ENCODE results near the gene ASTN2.

ASTN2 gene

DNA sequence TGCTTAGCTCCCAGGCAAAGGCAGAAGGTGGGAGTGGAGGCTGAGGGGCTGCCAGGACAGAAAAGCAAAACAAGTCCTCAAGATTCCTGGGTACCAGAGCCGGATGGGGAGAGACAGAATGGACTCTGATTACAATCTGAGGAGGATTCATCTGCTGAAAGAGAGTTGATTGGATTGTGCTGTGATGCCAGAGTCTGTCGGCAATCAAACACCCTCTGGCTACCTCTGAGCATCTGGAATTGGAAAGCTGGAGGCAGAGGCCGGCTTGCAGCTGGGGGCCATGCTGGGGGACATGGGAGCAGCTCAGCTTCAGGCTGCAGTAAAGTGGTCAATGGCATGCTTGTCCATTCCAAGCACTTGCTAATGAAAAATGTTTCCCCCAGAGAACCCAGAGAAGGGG is 59.3 kb downstream of the ASTN2 start:
- no peak for DNase-seq

DNA sequence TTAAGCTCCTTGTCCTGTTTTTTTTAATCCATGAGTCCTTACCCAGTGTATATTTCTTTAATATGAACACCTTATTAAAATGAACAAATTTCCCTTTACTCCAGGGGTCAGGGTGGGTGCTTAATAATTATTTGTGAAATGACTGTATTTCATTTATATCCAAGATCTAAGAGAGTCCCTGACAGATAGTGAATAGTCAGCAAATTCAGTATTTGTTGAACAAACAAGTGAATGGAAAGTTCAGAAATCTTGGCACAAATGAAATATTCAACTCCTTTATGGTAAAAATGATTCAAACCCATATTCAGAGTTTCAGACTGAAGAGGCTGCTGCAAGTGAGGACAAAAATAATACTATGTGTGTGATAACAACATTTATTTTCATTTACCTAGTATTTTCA is 59.9 kb downstream of the ASTN2 start:
- no peak for DNase-seq

DNA sequence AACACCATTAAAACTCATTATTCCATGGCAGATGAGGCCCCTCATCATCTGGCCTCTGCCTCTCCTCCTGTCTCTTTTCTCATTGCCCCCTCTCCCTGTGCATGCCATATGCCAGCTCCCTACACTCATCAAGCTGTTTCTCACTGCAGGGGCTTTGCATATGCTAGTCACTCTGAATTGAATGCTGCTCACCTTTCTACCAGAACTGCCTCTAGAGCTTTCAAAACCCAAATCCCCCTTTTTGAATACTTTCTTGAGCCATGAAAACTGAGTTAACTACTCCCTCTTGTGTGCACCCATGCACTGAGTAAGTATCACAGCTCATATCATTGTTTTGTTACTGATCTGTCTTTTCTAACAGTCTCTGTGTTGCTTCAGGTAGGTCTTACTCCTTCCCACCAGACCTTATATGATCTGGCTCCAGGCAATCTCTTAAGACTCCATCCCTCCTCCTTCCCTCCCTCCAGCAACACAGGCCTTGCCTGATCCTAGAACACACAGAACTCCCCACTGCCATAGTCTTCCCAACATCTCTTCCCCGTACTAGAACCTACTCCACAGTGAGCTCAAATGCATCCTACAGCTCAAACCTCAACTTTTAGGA is 60.5 kb downstream of the ASTN2 start:
- no peak for DNase-seq

DNA sequence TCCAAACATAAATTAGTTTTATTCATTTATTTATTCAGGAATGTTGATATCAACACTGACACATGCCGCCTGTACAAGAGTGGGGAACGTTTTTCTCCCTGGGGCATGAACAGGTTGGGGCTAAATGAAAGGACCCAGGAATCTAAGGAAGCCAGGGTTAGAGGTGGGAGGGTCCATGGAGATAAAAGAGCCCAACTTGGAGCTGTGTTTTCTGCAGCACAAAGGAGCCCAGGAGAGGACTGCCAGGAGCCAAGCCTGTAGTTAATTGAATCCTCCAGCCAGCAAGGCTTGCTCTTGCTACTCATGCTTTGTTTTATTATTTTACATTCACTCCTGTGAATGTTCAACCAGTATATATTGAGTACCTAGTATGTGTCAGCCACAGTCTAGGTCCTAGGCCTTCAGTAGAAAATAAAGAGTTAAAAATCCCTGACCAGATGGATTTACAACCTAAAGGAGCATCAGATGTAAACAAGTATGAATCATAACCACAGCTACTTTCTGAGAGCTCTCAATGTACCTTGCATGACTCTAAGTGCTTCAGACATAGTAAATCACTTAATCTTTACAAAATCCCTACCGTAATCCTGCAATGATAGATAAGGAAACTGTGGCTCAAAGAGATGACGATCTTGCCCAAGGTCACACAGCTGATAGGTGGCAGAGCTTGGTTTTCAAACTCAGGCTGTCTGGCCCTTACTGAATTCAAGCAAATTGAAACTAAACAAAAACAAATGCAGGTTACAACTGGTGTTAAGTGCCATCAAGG is 69.8 kb downstream of the ASTN2 start:
- no peak for DNase-seq

DNA sequence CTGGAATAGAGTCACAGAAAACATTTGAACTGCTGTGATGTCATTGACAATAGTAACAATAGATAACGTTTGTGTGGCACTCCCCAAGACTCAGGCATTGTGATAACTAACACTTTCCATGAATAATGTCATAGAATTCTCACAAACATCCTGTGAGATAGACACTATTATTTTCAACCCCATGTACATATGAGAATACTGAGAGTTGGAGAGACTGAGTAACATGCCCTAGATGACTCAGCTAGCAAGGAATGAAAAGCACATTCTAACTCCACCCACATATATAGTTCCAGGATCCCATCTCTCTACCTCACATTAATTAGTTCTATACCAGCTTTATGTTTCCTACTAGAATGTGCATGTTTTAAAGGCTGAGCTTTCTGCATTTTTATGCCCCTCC is 71.4 kb downstream of the ASTN2 start:
- DNase-seq: peak; percentile 2

DNA sequence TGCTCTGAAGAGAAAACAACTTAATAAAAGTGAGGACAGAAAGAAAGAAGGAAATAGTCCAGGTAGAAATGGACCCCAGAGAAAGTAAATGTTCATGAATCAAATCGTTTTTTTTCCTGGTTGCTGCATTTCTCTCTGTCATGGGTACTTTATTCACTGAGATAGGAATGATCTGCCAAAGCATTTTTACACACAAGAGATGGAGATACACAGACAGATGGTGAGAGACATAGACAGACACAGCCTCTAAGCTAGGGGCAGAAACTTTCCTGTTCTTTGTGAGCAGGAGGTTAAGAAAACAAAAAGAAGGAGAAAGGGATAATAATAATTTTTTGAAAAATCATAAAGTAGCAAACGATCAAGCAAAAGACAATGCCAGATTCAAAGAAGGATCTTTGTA is 73.7 kb downstream of the ASTN2 start:
- no peak for DNase-seq

DNA sequence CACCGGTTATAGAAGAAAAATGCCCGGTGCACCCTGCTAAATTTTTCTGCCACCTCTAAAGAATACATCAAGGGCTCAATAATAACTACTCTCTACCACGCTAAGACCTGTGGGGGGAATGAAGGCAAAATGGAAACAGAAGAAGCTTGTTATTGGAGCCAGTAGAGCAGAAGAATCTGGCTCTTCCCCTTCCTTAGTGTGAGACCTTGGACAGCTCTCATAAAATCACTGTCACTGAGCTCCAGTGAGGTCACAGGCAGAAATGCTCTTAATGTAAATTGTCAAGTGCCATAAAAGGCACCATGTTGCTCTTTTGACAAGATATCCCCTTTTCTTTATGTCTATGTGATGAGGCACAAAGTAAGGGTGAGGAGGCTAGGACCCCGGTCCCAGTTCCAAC is 74.4 kb downstream of the ASTN2 start:
- DNase-seq: no peak

DNA sequence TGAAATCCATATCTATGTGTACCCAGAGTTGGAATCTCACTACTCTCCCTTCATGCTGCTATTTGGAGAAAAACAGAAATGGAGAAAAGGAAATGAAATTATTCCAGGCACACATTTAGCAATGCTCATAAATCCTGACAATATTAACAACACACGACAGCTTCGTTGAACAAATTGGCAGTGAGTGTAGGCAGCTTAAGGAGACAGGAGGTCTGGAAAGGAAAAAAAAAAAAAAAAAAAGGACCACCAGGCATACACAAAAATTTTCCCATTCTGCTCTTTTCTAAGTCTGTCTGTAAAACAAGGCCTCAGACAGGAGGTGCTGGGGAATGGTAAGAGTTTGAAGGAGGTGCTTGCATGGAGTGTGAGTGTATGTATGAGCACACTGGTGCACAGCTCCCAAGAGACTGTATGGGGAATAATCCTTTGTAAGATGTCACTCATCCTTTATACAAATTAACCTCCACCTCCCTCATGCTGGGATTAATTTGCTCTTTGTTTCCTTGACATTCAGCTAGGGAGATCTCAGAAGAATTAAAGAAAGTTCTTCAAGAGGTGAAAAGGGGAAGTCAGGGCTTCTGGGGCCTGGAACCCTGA is 78.9 kb downstream of the ASTN2 start:
- no peak for DNase-seq

DNA sequence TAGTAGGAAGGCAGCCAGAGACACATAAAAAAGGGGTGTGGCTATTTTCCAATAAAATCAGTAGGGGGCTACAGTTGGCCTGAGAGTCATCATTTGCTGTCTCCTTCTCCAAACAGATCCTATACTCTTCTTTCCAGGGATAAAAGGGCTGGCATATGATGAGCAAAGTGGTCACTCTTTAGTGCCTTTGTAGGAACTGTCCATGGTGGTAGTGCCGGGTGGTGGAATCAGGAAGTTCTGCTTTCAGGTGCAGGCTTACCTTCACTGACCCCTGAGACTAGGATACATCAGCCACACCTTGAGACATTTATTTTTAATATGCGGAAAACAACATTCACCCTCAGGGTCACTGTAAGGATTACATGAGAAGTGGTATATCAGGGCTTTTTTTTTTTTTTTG is 80.8 kb downstream of the ASTN2 start:
- no peak for DNase-seq

DNA sequence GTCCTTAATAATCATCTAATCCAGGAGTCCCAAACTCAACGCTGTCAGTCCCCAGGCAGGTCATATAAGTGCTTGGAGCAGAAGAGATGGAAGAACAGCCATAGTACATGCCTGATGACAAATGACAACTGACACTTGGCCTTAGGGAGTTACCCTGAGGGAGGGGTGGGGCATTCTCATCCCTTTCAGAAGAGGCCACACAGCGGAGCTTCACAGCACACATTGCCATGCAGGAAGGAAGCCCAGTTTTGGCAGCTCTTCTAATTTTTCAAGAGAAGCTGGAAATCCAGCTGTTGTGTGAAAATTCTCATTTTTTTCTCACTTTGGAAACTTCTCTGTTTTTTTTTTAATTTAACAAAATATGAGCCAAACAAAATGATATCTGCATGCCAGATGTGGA is 89.0 kb downstream of the ASTN2 start:
- DNase-seq: no peak

DNA sequence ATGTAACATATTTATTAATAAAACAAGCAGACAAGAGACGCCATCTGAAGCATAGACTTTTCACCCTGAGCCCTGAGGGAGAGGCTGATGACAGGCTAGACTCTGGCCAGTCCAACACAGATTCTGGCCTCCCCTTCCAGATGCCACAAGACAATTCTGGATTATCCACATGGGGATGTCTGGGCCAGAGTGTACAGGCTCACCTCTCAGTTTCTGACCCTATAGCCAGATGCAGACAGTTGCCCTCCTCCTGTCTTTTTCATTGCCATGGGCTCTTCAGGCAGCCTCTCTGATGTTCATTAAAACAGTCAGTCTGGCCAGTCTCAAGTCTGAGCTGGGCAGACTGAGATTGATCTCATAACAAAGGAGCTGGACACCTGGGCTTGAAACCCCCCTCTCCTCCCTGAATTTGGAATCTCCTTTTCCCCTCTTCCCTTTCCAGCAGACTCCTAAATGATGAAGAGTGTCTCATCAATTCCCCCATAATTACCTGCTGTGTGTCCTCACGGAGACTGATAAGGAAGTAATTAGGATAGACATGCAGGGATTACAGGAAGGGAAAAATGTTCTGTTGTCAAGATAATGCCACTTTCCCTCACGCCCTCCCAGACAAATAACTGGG is 89.6 kb downstream of the ASTN2 start:
- DNase-seq: no peak

DNA sequence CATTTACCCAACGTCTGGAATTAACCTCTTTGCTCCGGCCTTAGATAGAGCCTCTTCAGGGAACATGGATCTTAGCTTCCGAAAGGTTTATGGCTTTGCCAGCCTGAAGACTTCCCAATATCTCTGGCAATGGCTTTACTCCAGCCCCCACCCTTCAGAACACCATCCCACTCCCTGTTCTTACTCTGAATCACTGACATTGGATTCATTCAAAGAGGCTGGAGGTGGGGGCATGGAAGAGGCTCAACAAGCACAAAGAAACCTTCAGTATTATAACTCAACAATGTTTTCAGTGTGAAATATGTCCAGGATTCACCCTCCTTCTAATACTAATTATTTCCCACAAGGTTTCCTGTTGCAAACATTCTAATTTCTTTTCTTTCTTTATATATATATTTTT is 91.5 kb downstream of the ASTN2 start:
- DNase-seq: no peak

DNA sequence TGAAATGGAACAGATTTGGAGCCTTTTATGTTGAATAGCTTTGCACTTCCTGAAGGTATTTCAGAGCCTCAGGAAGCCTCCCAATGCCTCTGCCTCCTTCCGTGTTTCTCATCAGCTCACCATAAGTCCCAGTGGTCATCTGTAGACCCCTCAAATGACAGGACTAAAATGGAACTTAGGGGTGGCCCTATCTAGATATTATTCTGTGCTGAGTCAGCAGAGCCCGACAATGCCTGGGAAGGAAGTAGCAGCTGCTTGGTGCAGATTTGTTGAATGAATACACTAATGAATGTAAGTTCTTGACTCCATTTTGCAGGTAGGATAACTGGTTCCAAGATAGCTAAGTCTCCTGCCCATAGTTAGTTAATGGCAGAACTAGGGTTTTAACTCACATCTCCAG is 97.7 kb downstream of the ASTN2 start:
- DNase-seq: no peak

DNA sequence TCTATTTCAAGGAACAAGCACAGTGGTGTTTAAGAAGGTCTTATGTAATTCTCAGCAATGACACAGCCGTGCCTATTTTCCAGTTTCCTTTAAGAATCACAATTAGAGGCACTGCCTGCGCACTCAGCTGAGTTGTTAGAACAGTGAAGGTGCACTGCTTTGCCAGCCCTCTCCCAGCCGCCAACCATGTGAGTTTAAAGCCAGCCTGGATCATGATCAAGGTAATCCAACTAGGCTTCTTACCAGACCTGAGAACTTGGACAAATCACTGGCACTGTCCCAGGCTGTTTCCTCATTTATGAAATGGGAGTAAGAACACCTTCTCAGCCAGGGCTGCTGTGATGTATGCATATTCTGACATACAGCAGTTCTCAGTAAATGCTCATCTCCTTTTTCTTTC is 99.6 kb downstream of the ASTN2 start:
- no peak for DNase-seq

DNA sequence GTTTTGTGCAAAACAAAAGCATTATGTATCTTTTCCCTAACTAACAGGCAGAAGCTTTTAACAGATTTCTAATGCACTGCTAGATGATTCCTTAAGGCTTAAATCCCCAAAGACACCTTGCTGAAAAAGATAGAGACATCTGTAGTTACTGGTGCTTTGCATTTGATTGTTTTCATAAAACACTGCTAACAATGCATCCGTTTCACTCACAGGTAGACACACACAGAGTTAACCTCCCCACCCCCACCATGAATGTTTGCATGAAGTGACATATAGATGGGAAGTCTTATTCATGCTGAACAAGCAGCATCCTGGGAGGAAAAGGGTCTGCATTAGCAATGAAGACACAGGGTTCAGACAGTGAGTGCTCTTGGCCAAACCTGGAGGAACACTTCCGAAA is 100.9 kb downstream of the ASTN2 start:
- no peak for DNase-seq

DNA sequence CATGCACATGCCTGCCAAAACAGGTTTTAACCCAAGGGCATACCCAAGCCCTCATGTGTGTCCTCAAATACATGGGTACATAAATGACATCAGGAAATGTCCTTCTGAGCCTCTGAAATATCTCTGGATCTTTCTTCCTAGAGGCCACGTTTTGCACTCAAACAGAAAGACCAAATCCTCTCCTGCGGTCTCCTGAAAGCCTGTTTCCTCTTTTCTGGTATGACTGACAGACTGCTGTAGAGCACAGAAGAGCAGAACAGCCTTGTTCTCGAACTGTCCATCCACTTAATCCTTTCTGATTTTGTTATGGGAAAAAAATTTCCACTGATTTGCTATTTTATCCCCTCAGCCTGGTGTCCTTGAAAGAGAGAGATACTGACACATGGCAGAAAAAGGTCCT is 107.2 kb downstream of the ASTN2 start:
- no peak for DNase-seq

DNA sequence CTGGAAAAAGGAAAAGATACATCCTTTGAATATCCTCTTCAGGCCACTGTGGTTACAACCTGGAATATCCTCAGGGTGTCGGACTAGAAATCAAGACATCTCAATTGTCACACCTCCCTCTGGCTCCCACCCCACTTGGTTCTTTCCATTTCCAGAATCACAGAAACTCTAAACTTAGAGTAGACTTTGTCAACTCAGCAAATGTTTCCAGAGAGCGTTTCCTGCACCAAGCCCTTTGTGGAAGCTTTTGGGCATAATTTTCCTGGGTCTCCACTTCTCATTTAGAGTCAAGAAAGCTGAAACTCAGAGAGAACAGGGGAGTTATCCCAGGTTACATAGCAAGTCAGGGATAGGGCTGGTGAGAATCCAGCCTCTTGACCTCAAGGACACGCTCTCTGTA is 108.8 kb downstream of the ASTN2 start:
- DNase-seq: no peak

DNA sequence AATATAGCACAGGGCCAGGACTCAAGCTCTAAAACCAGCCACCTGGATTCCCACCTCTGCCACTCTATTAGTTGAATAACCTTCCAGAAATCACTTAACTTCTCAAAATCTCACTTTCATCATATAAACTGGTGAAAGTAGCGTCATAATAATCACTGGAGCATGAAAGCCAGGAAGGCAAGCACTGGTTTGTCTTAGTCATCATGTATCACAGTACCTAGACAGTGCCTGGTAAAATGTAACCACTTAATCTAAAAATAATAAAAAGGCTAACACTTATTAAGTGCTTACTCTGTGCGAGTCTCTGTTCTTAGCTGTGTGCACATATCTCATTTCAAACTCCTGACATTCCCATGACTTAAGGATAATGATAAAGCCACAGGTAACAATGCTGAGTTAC is 109.4 kb downstream of the ASTN2 start:
- no peak for DNase-seq

DNA sequence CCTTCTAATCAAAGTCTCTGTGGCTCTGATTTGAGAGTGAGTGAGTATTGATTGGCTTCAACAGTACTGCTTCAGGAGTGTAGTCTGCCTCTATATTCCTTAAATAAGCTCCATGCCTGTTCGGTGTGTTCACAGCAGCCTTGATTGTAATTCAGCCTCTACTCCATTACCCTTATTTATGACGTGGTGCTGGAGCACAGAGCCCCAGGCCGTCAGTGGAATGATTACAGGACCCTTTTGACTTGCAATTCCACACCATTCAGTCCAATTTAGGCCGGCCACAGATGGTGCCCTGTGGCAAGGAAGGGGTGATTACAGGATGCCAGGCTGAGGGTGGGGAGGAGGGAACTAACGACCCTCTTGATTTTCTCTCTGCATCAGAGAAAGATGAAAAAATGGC is 110.3 kb downstream of the ASTN2 start:
- DNase-seq: no peak

DNA sequence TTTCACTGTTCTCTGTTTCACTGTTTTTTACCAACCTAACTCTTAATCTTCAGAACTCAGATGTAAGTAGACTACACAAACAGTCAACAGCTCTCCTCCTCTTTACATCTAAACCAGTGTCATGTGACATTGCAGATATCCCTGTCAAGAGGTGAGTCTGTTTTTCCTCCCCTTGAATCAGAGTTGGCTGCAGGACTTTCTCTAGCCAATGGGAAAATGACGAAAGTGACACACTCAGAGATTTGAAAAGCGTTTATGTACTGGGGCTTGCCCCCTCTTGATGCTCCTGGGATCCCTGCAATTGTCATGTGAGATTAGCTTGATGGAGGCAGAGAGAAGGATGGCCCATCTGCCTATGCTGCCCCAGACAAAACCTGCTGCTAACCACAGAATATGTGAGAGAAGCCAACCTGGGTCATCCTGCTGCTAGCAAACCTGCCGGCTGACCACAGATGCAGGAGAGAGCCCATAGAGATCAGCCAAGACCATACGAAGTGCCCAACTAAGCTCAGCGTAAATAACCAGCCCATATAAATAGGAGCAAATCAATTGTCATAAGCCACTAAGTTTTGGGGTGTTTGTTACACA is 111.1 kb downstream of the ASTN2 start:
- DNase-seq: no peak

DNA sequence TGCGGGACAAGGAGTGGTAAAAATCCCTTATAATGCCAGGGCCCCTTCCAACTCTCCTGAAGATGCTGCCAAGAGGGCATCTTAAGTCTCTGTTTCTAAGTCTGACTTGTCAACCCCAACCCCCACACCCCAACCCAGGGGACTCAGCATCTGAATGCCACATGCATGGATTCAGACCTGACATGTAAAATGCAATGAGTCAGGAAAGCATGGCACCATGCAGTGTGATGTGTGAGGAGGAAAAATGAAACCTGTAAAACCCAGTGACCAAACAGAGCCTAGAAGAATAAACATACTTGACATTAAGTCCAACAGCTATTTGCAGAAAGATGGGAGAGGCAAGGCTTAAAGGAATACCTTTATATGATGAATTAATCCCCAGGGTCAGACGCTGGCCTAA is 112.4 kb downstream of the ASTN2 start:
- DNase-seq: no peak

DNA sequence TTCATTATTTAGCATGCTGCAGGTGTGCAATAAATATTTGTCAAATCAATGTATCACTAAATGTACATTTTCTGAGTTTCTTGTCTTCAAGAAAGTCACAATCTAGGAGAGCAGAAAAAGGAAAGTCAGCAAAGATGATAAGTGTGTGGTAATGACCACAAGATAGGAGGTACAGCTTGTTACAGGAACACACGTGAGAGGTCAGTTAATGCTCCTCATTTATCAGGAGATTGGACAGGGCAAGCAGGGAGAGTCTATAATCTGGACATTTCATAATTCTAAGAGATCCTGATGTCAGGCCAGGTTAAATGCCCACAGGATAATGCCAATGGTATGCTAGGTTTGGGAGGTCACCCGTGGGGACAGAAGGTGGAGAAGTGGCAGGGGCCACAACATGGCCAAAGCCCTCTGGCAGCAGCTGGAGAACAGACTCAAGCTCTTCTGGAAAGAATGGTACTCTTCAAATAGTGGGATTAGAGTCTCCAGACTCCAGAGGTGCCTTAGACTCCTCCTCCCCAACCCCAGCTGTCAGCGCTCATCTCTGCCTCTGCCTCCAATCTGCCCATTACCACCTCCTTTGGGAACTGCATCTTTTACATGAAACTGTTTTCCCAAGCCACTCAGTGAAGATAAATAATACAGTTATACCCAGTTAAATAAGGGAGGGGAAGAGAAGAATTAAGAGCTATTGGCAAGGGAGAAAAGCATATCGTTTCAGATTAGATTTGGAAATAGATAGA is 114.3 kb downstream of the ASTN2 start:
- no peak for DNase-seq

DNA sequence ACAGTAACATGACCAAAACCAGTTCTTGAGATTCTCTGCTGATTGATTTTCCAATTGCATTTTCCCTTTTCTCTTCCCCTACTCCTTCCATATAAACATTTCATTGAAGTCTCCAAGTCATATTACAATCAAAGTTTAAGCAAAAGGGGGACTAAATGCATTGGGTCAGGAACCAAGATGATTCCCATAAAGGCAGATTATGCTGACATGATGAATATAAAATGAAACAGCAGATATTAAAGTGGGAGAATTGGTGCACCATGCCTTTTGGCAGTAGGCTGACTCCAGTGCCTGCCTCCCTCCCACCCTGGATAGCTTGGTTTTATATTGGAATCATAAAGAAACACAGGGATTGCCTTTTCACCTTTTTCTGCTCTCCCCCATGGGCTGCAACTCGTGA is 118.4 kb downstream of the ASTN2 start:
- no peak for DNase-seq

Data from fibroblast of skin of right quadriceps (primary cell).